ENCODE results near the gene TPST2. TPM values are rescaled to one million over a fixed set of nuclear protein-coding genes. Genes with fewer than 3 reads are reported as not detected.

Gene TPST2
- total RNA-seq, 1 experiment from 2014 or later: 11.8 TPM

- Histone ChIP-seq H3K9me2 (ENCODE audit: insufficient read depth) (no peaks in the 10 kb centered on the region), H3K4me1 (ENCODE audit: control insufficient read depth in 1 of 2, insufficient read depth in 2 of 2, low read length in 2 of 2) (peaks cover 3 to 11% of the 10 kb centered on the region in 2 experiments; a peak in 3 of 4 replicates), H2AFZ (ENCODE audit: low read depth, low read length, poor library complexity, severe bottlenecking) (no peak overlapping the region), H3K79me2 (ENCODE audit: insufficient read depth, low read length) (peaks cover 38% of the 10 kb centered on the region), H4K20me1 (ENCODE audit: insufficient read depth) (no peaks in the 10 kb centered on the region), H3K27ac (ENCODE audit: low read depth, low read length) (no peak overlapping the region), H3K27me3 (ENCODE audit: insufficient read depth, low read length) (no peaks in the 10 kb centered on the region), H3K9ac (ENCODE audit: low read length) (no peak overlapping the region), H3K4me3 (replicated peaks in 1 of 2; ENCODE audit: low read depth in 1 of 2, low read length in 2 of 2) (no peak overlapping the region), H3K9me3 (ENCODE audit: control insufficient read depth in 1 of 2, insufficient read depth in 1 of 2, low read depth in 1 of 2, low read length in 2 of 2) (no peaks in the 10 kb centered on the region), H3K36me3 (ENCODE audit: control insufficient read depth in 1 of 2, insufficient read depth in 2 of 2, low read length in 2 of 2) (peaks cover 19 to 20% of the 10 kb centered on the region in 2 experiments; a peak in 3 of 4 replicates), H3K4me2 (ENCODE audit: low read length) (no peak overlapping the region)
- BruUV-seq (replicated peaks): no TSS peak
- TF ChIP-seq FOSL1 (IDR thresholded peaks at IDR 0.05; ENCODE audit: low read depth): no peak
- TF ChIP-seq, protein P1, sequence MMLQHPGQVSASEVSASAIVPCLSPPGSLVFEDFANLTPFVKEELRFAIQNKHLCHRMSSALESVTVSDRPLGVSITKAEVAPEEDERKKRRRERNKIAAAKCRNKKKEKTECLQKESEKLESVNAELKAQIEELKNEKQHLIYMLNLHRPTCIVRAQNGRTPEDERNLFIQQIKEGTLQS (IDR thresholded peaks at IDR 0.05): no peak
- POLR2A ChIA-PET: no interaction called here
- DNase-seq (ENCODE audit: low read depth, low spot score) (no peak), ATAC-seq (no peak)
- CTCF ChIA-PET: no interaction called here
- intact Hi-C loops (cut with micrococcal nuclease): no loop called here
- RAD21 ChIA-PET (ENCODE audit: low non-redundant PET in 1 of 2, low total read pairs in 2 of 2, uncharacterized antibody in 2 of 2, unreplicated experiment in 2 of 2): no interaction called here
Observed at GRCh38 chr22:26479043-26479791, 110.7 kb downstream of the TPST2 start.

DNA sequence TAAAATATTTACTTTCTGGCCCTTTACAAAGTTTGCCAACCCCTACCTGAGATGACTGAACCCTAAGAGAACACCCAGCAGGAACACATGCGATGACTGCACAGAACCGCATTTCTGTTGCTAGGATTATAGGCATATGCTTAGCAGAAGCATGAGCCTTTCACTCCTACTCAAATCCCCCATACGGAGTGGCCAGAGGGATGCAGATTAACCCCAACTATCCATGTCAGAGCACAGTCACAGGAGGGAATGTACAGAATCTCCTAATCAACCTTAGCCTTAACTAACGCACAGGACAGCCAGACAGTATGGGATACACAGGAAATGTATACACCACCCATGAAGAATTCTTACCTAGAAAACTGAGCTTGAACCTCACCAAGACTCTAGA is 112.6 kb downstream of the TPST2 start:
- H4K20me1 ChIP-seq (ENCODE audit: insufficient read depth): no peaks in the 10 kb centered on the region
- H3K36me3 ChIP-seq (ENCODE audit: control insufficient read depth in 1 of 2, insufficient read depth in 2 of 2, low read length in 2 of 2): peaks cover 24% of the 10 kb centered on the region in 2 experiments; a peak in 3 of 4 replicates
- no peak for DNase-seq (ENCODE audit: low read depth, low spot score)
- ChIA-PET RAD21 (ENCODE audit: low non-redundant PET in 1 of 2, low total read pairs in 2 of 2, uncharacterized antibody in 2 of 2, unreplicated experiment in 2 of 2) (no interaction called here), CTCF (no interaction called here), POLR2A (no interaction called here)
- no TSS peak for BruUV-seq (replicated peaks)
- H3K9ac ChIP-seq (ENCODE audit: low read length): no peak overlapping the region
- no peak overlapping the region for H3K27ac ChIP-seq (ENCODE audit: low read depth, low read length)
- no peaks in the 10 kb centered on the region for H3K9me2 ChIP-seq (ENCODE audit: insufficient read depth)
- no peaks in the 10 kb centered on the region for H3K9me3 ChIP-seq (ENCODE audit: control insufficient read depth in 1 of 2, insufficient read depth in 1 of 2, low read depth in 1 of 2, low read length in 2 of 2)
- H3K79me2 ChIP-seq (ENCODE audit: insufficient read depth, low read length): peaks cover 24% of the 10 kb centered on the region
- intact Hi-C loops (cut with micrococcal nuclease): no loop called here
- H3K4me3 ChIP-seq (replicated peaks in 1 of 2; ENCODE audit: low read depth in 1 of 2, low read length in 2 of 2): no peak overlapping the region
- no peak overlapping the region for H3K4me2 ChIP-seq (ENCODE audit: low read length)
- H3K4me1 ChIP-seq (ENCODE audit: control insufficient read depth in 1 of 2, insufficient read depth in 2 of 2, low read length in 2 of 2): peaks cover 0 to 5% of the 10 kb centered on the region in 2 experiments; a peak in 2 of 4 replicates
- no peak for ATAC-seq
- no peaks in the 10 kb centered on the region for H3K27me3 ChIP-seq (ENCODE audit: insufficient read depth, low read length)
- no peak overlapping the region for H2AFZ ChIP-seq (ENCODE audit: low read depth, low read length, poor library complexity, severe bottlenecking)
- TF ChIP-seq EZH2phosphoT487 (IDR thresholded peaks at IDR 0.05; ENCODE audit: borderline replicate concordance) (no peak), MAX (IDR thresholded peaks at IDR 0.05) (no peak), CEBPB (IDR thresholded peaks at IDR 0.05; ENCODE audit: low read depth) (no peak), ZNF274 (IDR thresholded peaks at IDR 0.05; ENCODE audit: low read depth, low read length) (no peak), ELF1 (IDR thresholded peaks at IDR 0.05; ENCODE audit: borderline replicate concordance, low read depth) (no peak), YY1 (IDR thresholded peaks at IDR 0.05; ENCODE audit: extremely low read depth, insufficient replicate concordance, low read depth, low read length) (no peak), CTCF (IDR thresholded peaks at IDR 0.05 in 2 of 3, conservative IDR thresholded peaks at IDR 0.05 in 1 of 3; ENCODE audit: borderline replicate concordance in 1 of 3, insufficient read depth in 1 of 3, low read depth in 2 of 3, low read length in 2 of 3) (no peak), SP1 (IDR thresholded peaks at IDR 0.05; ENCODE audit: low read depth) (no peak), ZFX (IDR thresholded peaks at IDR 0.05) (no peak), TCF7L2 (IDR thresholded peaks at IDR 0.05; ENCODE audit: borderline replicate concordance, extremely low read depth, insufficient read depth, insufficient read length) (no peak)
- TF ChIP-seq, protein P2, sequence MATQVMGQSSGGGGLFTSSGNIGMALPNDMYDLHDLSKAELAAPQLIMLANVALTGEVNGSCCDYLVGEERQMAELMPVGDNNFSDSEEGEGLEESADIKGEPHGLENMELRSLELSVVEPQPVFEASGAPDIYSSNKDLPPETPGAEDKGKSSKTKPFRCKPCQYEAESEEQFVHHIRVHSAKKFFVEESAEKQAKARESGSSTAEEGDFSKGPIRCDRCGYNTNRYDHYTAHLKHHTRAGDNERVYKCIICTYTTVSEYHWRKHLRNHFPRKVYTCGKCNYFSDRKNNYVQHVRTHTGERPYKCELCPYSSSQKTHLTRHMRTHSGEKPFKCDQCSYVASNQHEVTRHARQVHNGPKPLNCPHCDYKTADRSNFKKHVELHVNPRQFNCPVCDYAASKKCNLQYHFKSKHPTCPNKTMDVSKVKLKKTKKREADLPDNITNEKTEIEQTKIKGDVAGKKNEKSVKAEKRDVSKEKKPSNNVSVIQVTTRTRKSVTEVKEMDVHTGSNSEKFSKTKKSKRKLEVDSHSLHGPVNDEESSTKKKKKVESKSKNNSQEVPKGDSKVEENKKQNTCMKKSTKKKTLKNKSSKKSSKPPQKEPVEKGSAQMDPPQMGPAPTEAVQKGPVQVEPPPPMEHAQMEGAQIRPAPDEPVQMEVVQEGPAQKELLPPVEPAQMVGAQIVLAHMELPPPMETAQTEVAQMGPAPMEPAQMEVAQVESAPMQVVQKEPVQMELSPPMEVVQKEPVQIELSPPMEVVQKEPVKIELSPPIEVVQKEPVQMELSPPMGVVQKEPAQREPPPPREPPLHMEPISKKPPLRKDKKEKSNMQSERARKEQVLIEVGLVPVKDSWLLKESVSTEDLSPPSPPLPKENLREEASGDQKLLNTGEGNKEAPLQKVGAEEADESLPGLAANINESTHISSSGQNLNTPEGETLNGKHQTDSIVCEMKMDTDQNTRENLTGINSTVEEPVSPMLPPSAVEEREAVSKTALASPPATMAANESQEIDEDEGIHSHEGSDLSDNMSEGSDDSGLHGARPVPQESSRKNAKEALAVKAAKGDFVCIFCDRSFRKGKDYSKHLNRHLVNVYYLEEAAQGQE (IDR thresholded peaks at IDR 0.05; ENCODE audit: low read depth): no peak
- TF ChIP-seq, protein P1 (IDR thresholded peaks at IDR 0.05): no peak

Measured in HCT116 (cell line).